Adrenal gland (tissue), 5 donors: Measurements from ENCODE around the gene MKI67.

Source experiments
- POLR2A ChIP-seq, 2 donors: fragments of 450-650 bp; IDR thresholded peaks; one replicate each; pipeline ENCODE4 v1.6.1; 2017; ENCODE audit warnings: antibody characterized with exemption in 2 of 2, mild to moderate bottlenecking in 2 of 2, moderate library complexity in 1 of 2
- TF ChIP-seq, protein P1 (sequence below), 6 experiments: fragments of 450-650 bp in 4 of 6; fragments of 200-600 bp in 2 of 6; sonication (generic) in 1 of 6; IDR thresholded peaks; 1 replicate in 5 of 6; 2 replicates in 1 of 6; pipeline versions ENCODE4 v1.5.1 to v1.8.0; 2016 to 2021; ENCODE audit warnings: antibody characterized with exemption in 6 of 6, mild to moderate bottlenecking in 2 of 6, moderate library complexity in 1 of 6
- donor health status: DM: no; HTN: no; CAD: no.

- TF ChIP-seq, protein P1, sequence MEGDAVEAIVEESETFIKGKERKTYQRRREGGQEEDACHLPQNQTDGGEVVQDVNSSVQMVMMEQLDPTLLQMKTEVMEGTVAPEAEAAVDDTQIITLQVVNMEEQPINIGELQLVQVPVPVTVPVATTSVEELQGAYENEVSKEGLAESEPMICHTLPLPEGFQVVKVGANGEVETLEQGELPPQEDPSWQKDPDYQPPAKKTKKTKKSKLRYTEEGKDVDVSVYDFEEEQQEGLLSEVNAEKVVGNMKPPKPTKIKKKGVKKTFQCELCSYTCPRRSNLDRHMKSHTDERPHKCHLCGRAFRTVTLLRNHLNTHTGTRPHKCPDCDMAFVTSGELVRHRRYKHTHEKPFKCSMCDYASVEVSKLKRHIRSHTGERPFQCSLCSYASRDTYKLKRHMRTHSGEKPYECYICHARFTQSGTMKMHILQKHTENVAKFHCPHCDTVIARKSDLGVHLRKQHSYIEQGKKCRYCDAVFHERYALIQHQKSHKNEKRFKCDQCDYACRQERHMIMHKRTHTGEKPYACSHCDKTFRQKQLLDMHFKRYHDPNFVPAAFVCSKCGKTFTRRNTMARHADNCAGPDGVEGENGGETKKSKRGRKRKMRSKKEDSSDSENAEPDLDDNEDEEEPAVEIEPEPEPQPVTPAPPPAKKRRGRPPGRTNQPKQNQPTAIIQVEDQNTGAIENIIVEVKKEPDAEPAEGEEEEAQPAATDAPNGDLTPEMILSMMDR (IDR thresholded peaks at IDR 0.05), result no peak
- no peak for TF ChIP-seq POLR2A (IDR thresholded peaks at IDR 0.05)
Measured at GRCh38 chr10:128122931-128123330, 3.3 kb downstream of the MKI67 start.
